ENCODE data around the gene MIER2. TPM values are rescaled to one million over a fixed set of nuclear protein-coding genes. Genes with fewer than 3 reads are reported as not detected.

MIER2 gene
- total RNA-seq, 1 donor, result 14.8 TPM

GRCh38 chr19:294946-295686, 49.5 kb downstream of the MIER2 start:
- H3K36me3 ChIP-seq (ENCODE audit: insufficient read depth, low read length), result no peaks in the 10 kb centered on the region
- DNase-seq (ENCODE audit: insufficient read length, low spot score, missing footprints), result peak; percentile 98
- H3K4me2 ChIP-seq (ENCODE audit: insufficient read depth, low read length), result peak overlapping the region; percentile 32
- peaks cover 21% of the 10 kb centered on the region for H4K20me1 ChIP-seq (ENCODE audit: insufficient read depth, low read length)
- no peak overlapping the region for H2AFZ ChIP-seq (ENCODE audit: low read length)
- H3K4me3 ChIP-seq (ENCODE audit: insufficient read depth, low read length), result no peak overlapping the region
- peaks cover 45% of the 10 kb centered on the region for H3K27me3 ChIP-seq (ENCODE audit: insufficient read depth, low read length)
- no peaks in the 10 kb centered on the region for H3K9me3 ChIP-seq (ENCODE audit: low read depth, low read length)
- H3K79me2 ChIP-seq (ENCODE audit: insufficient read depth, low read length), result no peaks in the 10 kb centered on the region
- peak; percentile 64 for TF ChIP-seq CTCF (IDR thresholded peaks at IDR 0.05; ENCODE audit: extremely low read depth, low read depth, low read length)
- peaks cover 11% of the 10 kb centered on the region for H3K4me1 ChIP-seq (ENCODE audit: insufficient read depth, low read length)
- H3K27ac ChIP-seq (ENCODE audit: low read depth, low read length), result no peak overlapping the region

GRCh38 chr19:294341-294945, 50.2 kb downstream of the MIER2 start:
- H3K4me3 ChIP-seq (ENCODE audit: insufficient read depth, low read length), result no peak overlapping the region
- H4K20me1 ChIP-seq (ENCODE audit: insufficient read depth, low read length), result peaks cover 21% of the 10 kb centered on the region
- peaks cover 47% of the 10 kb centered on the region for H3K27me3 ChIP-seq (ENCODE audit: insufficient read depth, low read length)
- no peak overlapping the region for H3K4me2 ChIP-seq (ENCODE audit: insufficient read depth, low read length)
- no peak overlapping the region for H3K27ac ChIP-seq (ENCODE audit: low read depth, low read length)
- H3K79me2 ChIP-seq (ENCODE audit: insufficient read depth, low read length), result no peaks in the 10 kb centered on the region
- no peaks in the 10 kb centered on the region for H3K36me3 ChIP-seq (ENCODE audit: insufficient read depth, low read length)
- H2AFZ ChIP-seq (ENCODE audit: low read length), result no peak overlapping the region
- H3K4me1 ChIP-seq (ENCODE audit: insufficient read depth, low read length), result peaks cover 11% of the 10 kb centered on the region
- no peak for TF ChIP-seq CTCF (IDR thresholded peaks at IDR 0.05; ENCODE audit: extremely low read depth, low read depth, low read length)
- H3K9me3 ChIP-seq (ENCODE audit: low read depth, low read length), result no peaks in the 10 kb centered on the region
- DNase-seq (ENCODE audit: insufficient read length, low spot score, missing footprints), result peak; percentile 93

DNA sequence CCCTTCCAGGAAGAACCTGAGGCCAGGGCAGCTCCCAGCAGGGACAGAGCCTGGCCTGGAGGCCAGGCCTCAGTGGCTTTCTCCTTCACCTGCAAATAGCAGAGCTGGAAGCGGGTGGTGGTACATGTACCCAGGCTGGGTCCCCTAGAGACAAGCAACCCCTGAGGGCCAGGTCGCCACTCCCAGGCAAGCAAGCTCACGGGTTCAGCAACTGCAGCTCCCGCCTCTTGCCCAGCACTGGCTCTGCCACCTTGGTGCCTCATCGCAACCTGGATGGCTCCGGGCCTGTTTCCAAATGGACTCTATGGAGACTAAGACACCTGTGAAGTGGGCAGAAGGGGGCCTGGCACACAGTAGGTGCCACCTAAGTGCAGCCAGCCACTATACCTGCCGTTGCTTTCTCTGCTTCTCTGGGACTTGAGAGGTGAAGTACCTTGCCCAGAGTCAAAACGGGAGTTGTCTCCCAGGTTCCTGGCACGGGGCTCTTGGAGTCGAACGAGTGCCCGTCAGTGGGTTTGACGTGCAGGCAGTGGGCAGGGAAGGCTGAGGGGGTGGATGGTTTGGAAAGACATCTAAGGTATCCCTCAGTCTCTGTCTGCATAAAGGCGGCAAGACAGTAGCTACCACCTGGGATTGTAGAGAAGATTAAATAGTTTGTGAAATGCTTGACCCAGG, 51.0 kb downstream of the MIER2 start:
- Histone ChIP-seq H3K4me1 (ENCODE audit: insufficient read depth, low read length) (peaks cover 11% of the 10 kb centered on the region), H3K4me3 (ENCODE audit: insufficient read depth, low read length) (no peak overlapping the region), H3K4me2 (ENCODE audit: insufficient read depth, low read length) (no peak overlapping the region), H4K20me1 (ENCODE audit: insufficient read depth, low read length) (peaks cover 21% of the 10 kb centered on the region), H2AFZ (ENCODE audit: low read length) (no peak overlapping the region), H3K36me3 (ENCODE audit: insufficient read depth, low read length) (no peaks in the 10 kb centered on the region), H3K9me3 (ENCODE audit: low read depth, low read length) (no peaks in the 10 kb centered on the region), H3K27ac (ENCODE audit: low read depth, low read length) (no peak overlapping the region), H3K79me2 (ENCODE audit: insufficient read depth, low read length) (no peaks in the 10 kb centered on the region), H3K27me3 (ENCODE audit: insufficient read depth, low read length) (peaks cover 47% of the 10 kb centered on the region)
- TF ChIP-seq CTCF (IDR thresholded peaks at IDR 0.05; ENCODE audit: extremely low read depth, low read depth, low read length), result no peak
- DNase-seq (ENCODE audit: insufficient read length, low spot score, missing footprints), result peak; percentile 85

DNA sequence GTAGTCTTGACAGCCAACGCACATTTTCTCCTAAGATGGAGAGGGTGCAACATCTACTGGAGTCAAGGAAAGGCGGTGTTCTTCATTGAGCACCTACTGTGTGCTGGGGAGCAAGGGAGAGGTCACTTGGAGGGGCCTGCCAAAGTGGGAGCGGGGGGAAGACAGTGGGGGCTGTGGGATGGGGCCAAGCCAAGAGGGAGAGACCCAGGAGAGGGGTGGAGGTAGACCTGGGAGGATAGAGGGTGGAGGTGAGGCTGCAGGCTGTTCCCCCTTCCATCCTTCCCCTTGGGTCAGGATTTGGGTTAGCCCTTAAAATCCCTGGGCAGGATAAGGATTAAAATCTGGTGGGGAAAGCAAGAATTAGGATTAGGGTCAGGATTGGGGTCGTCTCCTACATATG, 51.6 kb downstream of the MIER2 start:
- Histone ChIP-seq H3K79me2 (ENCODE audit: insufficient read depth, low read length) (no peaks in the 10 kb centered on the region), H3K9me3 (ENCODE audit: low read depth, low read length) (no peaks in the 10 kb centered on the region), H3K4me1 (ENCODE audit: insufficient read depth, low read length) (peaks cover 11% of the 10 kb centered on the region), H2AFZ (ENCODE audit: low read length) (no peak overlapping the region), H3K4me3 (ENCODE audit: insufficient read depth, low read length) (no peak overlapping the region), H3K27ac (ENCODE audit: low read depth, low read length) (no peak overlapping the region), H3K36me3 (ENCODE audit: insufficient read depth, low read length) (no peaks in the 10 kb centered on the region), H4K20me1 (ENCODE audit: insufficient read depth, low read length) (peaks cover 21% of the 10 kb centered on the region), H3K27me3 (ENCODE audit: insufficient read depth, low read length) (peaks cover 47% of the 10 kb centered on the region), H3K4me2 (ENCODE audit: insufficient read depth, low read length) (no peak overlapping the region)
- no peak for TF ChIP-seq CTCF (IDR thresholded peaks at IDR 0.05; ENCODE audit: extremely low read depth, low read depth, low read length)
- DNase-seq (ENCODE audit: insufficient read length, low spot score, missing footprints), result peak; percentile 85
